HG03442 (cell line): ENCODE results near the gene TNFRSF4.

Experiments
- ATAC-seq: cut with Tn5 transposase; IDR thresholded peaks from one replicate; pipeline ENCODE4 v1.9.1; 2021; ENCODE audit warnings: mild to moderate bottlenecking, moderate library complexity; ENCODE audit not compliant: unreplicated experiment

Gene TNFRSF4

DNA sequence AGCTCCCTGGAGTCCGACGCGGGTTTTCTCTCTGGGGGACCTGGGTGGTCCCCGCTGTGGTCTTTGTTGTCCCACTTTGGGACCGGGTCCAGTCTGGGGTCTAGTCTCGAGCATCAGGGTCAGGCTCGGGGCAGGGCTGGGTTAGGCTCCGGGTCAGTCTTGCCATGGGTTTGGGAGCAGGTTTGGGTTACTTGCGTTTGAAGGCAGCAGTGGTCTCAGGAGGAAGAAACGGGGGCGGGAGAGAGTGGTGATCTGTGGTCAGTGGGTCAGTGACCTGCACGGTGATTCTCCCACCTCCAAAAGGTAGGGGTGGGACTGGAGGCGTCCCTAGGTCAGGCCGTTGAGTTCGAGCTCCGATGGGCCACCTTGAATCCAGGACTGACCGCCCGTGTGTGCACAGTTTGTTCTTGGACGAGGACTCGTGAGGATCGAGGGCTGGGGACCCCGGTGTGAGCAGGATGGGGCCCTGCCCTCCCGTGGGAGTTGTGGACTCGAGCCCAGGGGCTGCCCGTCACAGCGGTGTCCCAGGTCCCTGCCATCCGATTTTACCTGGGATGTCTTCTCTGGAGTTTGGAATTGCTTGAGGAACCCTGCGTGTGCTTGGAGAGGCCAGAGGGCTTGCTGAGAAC lies 20.3 kb upstream of the TNFRSF4 start:
- ATAC-seq: no peak

DNA sequence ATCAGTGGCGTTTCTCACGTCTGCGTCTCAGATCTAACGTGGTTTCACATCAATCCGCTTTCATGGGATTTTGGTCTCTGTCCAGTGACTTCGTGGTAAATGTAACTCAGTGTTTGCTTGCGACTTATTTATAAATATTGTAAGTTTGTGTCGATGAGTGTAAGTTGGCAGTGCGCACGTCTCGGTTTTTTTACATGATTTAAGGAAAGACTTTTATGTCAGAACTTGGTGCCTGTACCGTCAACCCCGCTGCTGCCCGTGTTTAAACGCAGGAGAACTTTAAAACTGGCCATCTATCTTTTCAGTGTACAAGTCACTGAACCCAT lies 19.6 kb upstream of the TNFRSF4 start:
- ATAC-seq: no peak

DNA sequence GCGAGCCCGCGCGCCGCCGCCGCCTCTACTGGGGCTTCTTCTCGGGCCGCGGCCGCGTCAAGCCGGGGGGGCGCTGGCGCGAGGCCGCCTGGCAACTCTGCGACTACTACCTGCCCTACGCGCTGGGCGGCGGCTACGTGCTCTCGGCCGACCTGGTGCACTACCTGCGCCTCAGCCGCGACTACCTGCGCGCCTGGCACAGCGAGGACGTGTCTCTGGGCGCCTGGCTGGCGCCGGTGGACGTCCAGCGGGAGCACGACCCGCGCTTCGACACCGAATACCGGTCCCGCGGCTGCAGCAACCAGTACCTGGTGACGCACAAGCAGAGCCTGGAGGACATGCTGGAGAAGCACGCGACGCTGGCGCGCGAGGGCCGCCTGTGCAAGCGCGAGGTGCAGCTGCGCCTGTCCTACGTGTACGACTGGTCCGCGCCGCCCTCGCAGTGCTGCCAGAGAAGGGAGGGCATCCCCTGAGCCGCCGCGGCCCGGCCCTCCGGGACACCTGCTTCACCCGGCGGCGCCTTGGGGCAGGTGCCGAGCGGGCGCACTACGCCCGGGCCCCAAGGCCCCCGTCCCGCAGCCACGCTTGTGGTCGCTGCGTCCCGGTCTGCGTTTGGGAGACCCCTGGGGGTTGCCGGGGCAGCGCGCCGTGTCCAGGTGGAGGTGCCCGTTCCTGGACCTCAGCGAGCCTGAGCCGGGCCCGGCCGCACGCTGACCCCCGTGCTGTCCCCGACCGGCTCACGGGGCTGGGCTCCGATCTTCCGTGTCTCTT lies 19.0 kb upstream of the TNFRSF4 start:
- ATAC-seq: no peak

DNA sequence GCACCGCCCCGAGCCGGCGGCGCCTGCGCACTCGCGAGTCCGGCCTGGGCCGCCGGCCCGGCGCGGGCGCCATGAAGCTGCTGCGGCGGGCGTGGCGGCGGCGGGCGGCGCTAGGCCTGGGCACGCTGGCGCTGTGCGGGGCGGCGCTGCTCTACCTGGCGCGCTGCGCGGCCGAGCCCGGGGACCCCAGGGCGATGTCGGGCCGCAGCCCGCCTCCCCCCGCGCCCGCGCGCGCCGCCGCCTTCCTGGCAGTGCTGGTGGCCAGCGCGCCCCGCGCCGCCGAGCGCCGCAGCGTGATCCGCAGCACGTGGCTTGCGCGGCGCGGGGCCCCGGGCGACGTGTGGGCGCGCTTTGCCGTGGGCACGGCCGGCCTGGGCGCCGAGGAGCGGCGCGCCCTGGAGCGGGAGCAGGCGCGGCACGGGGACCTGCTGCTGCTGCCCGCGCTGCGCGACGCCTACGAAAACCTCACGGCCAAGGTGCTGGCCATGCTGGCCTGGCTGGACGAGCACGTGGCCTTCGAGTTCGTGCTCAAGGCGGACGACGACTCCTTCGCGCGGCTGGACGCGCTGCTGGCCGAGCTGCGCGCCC lies 18.3 kb upstream of the TNFRSF4 start, which contains the start of gene B3GALT6:
B3GALT6 (plus strand) TSS at position 30 of the 588 bp plus-strand sequence; CDS start at position 72, 42 bp downstream.
- no peak for ATAC-seq

DNA sequence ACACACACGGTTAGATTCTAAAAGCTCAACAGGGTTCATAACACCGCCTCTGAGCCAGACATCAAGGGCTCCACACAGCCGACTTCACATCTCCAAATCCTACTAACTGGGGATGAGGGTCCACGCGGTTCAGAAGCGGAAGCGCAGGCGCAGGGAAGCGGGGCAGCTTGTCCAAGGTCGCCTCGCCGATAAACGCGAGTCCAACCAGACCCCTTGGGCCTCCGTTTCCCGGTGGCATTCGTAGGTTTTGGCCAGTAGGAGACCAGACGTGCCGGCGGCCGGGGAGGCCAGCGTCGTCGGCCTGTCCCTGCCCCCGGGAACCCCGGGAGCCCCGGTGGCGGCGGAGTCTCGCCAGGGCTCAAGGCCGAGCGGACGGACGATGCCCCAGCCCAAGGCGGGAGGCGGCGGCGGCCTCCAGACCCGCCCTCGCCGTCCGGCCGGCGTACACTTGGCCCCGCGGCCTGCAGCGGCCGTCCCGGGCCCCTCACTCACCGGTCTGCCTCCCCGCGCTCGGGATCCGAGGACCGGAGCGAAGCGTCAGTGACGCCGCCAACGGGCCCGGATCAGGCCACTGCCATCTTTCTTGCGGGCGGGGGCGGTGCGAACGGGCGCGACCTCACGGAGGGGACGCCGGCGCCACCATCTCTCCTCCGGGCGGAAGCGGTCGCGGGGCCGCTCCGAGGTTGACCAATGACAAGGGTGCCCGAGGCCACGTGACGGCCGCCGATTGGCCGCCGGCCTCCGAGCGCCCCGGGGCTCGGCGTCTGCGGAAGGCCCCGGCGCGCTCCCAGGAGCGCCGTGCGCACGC lies 17.7 kb upstream of the TNFRSF4 start, which contains the start of gene SDF4:
SDF4 (minus strand) TSS at position 602 of the 808 bp plus-strand sequence. CDS start 3,229 bp downstream, outside the sequence.
- peak; percentile 88 for ATAC-seq

DNA sequence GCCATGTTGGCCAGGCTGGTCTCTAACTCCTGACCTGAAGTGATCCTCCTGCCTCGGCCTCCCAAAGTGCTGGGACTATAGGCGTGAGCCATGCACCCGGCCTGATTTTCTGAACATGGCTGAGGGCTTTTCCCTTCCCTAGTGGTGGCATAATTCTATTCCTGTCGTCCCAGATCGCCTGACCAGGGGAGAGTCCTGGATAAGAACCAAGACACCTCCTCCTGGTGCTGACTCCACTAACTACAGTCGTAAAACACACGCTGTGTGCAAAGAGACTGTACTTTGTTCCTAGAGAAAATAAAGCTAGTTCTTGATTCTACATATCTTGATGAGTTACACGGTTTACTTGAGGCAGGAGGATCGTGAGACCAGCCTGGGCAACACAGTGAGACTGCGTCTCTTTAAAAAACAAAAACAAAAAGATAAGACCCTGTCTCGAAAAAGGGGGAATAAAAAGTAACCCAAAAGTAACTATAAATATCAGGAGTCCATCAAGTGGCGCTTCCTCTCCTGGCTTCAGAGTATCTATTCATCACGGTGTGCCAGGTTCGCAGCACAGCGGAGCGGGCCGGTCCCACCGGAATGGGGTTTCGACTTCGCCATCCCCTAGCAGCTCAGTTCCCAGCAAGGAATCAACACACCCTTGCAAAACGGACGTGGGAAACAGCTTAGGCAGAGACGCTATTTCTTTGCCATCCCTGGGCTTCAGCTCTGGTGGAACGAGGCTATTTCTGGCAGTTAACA lies 16.9 kb upstream of the TNFRSF4 start:
- ATAC-seq: no peak

DNA sequence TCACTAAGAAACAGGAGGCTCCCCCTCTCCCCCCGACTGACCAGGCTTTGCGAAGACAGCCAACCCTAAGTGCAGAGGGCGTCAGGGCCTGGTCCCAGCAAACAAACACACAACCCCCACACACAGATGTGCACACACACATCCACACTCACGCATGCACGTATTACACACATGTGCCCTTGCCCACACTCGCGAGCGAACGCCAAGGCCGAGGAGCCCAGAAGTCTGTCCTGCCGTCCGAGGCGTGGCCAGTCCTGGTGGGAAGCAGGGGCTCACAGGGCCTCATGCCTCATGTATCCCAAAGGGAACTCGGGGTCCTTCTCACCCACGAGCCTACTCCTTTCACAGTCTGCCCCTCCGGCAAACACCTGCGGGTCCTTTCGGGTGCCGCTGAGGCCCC lies 15.8 kb upstream of the TNFRSF4 start:
- no peak for ATAC-seq

DNA sequence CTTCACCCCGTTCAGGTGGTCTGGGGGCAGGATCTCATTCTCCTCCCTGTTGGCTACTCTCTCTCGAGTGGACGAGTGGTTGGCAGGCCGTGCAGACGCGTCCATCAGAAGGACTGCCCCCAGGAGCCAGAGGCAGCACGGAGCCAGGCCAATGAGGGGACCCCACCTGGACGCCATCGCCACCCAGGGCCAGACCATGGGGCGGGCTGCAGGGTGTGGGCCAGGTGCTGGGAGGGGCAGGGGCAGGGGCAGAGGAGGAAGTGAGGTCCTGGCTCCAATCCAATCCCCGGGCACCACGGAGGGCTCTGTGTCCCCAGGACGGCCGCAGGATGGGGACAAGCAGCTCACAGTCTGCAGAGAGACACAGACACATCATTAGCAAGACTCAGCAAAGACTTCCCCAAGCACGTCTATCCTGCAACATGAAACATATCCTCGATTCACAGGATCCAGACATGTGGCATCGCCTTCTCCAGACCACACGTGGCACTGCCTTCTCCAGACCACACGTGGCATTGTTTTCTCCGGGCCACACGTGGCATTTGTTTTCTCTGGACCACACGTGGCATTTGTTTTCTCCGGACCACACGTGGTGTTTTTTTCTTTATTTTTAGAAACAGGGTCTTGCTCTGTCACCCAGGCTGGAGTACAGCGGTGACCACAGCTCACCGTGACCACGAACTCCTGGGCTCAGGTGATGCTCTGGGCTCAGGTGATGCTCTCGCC lies 14.8 kb upstream of the TNFRSF4 start:
- ATAC-seq: no peak

DNA sequence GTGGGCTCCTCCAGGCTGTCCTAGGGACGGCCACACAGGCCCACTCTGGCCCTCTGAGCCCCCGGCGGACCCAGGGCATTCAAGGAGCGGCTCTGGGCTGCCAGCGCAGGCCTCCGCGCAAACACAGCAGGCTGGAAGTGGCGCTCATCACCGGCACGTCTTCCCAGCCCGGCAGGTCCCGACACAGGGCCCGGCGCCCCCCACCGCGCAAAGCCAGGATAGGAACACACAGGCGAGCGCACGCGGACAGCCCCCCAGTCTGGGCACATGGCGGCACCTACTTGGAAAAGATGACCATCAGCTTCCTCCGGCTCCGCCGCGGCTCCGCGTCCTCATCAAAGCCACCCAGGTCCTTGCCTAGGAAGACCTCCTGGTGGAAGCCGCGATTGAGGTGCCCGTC lies 14.2 kb upstream of the TNFRSF4 start:
- no peak for ATAC-seq

DNA sequence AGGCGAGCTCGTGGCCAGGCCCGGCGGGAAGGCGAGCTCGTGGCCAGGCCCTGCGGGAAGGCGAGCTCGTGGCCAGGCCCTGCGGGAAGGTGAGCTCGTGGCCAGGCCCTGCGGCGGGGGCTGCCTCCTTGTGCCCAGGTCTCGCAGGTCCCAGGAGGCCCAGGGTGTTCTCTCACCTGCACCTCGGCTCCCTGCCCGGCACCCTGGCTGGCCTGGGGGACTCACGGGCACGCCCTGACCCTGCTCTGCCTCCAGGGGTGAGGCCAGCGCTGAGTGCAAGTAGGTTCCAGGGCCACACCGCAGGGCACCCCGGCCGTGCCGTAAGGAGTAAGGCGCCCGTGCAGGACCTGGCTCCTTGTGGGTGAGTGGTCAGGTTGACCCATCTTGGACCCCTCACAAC lies 13.4 kb upstream of the TNFRSF4 start:
- ATAC-seq: no peak

DNA sequence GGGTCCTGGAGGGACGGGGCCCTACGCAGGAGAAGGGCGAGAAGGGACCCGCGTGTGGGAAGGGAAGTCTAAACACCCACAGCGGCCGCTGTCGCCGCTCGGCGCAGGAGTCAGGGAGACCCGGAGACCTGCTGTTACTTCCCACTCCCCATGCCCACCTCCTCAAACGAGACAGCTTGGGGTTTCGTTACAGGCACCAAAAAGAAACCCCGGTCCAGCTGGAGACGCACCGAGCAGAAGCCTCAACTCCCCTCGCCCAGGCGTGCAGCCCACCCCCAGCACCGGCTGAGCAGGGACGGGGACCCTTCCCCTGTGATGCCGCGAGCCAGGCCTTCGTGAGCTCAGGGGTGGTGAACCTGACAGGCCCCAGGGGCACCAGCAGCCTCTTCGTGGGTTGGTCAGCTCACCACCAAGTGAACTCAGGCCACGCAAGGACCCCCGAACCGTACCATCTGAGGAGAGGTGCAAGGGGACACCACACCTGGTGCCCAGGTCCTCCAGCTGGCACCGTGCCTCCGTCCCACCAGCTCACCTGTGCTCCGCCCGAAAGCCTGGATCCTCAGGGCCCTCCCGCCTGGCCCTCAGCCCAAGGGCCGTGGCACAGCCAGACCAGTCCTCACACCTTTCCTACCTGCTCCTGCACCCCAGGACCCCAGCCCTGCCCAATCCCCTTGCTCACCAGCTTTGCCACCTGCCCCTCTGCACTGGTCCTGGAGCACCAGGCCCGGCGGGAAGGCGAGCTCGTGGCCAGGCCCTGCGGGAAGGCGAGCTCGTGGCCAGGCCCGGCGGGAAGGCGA lies 12.8 kb upstream of the TNFRSF4 start:
- ATAC-seq: no peak

DNA sequence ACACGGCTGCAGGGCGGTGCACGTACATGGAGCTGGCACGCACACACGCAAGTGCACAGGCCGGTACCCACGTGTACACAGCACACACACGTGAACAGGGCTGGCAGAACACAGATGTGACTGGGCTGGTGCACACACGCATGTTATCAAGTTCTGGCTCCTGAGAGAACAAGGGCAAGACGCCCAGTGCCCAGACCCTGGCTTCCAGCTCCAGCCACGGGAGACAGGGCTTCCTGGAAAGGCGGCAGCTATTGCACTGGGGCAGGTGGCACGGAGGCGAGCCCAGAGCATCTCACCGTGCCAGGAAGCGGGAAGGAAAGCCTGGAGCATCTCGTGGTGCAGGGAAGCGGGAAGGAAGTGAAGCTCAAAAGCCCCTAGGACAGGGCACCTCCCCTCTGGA lies 12.0 kb upstream of the TNFRSF4 start:
- ATAC-seq: no peak

DNA sequence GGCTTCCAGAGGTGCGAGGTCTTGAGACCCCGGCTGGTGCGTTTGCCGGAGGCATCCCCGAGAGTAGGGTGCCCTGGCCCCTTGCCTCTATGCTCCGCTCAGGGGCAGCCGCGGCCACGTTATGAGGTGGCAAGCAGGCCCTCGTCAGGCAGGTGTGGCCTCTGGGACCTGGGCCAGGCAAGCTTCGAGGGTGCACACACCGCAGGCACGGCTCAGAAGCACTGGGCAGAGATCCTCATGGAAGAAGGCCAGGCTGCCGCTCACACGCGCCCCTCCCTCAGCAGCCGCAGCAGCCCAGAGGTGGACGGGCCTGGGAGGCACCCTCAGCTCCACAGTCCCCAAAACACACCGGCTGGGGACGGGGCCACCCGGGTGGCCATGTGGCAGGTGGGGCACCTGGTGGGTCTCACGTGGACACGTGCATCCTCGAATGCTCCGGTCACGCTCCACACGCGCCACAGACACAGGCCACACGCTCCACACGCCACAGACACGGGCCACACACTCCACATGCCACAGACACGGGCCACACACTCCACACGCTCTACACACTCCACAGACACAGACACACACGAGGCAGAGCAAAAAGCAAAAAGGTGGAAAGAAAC lies 11.4 kb upstream of the TNFRSF4 start:
- no peak for ATAC-seq

DNA sequence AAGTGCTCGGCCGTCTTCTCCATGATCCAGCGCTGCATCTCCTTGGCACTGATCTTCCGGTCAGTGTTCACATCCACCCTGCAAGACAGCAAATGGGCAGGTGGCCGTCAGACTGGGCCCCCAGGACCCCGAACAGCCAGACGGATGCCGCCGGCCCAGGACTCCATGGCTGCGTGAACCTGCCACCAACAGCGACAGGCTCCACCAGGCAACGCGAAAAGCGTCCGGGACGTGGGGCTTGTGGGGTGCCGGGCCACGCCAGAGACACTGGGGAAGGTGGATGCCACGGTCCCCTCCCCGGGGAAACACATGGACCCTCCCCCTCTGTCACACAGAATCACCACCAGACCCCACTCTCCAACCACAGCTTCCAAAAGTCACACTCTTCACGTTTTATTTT lies 9.9 kb upstream of the TNFRSF4 start:
- ATAC-seq: no peak

DNA sequence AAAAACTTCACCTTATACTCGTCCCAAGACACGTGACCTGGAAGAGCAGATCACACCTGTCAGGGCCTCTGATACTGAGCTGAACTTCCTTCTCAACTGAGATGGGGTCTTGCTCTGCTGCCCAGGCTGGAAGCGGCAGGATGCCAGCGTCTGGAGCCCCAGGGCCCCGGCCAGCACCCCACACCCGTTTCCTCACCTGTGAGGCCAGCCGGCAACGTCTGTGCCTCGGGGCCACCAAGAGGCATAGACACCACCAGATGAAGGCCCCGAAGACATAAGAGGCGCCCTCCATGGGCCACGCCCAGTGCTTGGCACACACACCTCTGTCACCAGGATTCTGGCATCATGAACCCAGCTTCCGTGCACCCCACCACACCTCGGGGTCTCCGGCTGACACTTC lies 9.4 kb upstream of the TNFRSF4 start:
- no peak for ATAC-seq

DNA sequence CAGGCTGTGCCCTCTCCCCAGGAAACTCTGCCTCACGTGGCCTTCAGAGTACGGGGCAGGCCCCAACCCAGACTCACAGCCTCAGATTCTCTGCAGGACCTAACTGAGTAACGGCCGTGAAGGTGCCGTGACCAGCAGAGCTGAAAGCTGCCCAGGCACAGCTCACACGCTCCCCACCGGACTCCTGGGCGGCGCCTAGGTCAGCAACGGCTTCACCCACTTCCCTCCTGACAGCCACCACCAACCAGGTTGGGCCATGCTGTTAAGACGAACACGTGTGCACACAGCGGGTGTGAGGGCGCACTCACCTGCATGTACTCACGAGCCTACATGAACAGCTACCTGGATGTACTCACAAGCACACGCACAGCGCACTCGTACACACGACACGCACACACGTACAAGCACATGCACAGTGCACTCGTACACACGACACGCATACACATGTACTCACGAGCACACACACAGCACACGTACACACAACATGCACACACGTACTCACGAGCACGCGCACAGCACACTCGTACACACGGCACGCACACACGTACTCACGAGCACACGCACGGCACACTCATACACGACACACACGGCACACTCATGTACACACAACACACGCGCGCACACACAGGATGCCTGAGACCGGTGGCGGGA lies 8.7 kb upstream of the TNFRSF4 start:
- no peak for ATAC-seq

DNA sequence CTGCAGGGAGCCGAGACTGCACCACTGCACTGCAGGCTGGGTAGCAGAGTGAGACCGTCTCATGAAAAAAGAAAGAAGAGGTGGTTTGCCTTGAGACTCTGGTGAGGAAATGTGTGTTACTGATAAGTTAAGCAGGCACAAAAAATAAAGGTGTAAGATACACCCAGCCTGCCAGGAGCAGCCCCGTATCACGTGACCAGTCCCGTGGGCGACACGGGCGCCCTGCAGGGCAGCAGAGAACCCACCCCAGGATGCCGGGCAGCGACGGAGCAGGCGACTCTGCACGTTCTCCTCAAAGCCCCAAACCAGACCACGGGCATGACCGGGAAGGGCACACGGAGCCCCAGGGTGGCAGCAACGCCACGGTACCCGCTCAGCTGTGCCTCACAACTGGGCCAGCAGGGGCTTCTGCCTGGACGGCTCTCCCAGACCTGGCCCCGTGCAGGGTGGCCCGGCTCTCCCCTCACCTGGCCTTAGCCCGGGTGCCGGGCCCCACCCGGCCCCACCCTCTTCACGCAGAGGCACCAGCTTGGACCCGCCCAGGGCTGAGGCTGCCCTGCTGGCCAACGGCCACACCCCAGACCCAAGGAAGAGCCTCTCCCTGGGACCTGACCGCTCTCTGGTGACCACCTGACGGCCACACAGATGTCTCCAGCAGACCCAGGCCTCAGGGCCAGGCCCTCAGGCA lies 8.1 kb upstream of the TNFRSF4 start:
- ATAC-seq: no peak

DNA sequence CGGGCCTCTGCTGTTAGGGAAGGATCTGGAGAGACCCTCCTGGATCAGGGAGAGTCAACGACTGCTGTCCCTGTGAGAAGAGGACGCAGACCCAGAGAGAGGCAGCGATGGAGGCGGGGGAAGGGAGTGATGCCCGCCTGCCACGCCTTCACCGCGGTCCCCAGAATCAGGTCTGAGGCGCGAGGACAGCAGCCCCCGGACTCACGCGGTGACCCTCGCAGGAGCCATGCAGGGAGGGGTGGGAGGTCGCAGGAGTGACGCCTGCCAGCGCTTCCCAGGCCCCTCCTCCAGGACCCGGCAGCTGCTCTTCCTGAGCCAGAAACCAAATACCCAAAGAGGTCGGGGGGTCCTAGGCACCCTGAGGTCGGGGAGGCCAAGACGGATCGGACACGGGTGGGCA lies 6.2 kb upstream of the TNFRSF4 start:
- no peak for ATAC-seq
